ENCODE data around the gene RALGPS1. TPM values are rescaled to one million over a fixed set of nuclear protein-coding genes. Genes with fewer than 3 reads are reported as not detected.
A peak's percentile ranks its signal among the peaks of the same experiment; 100 is the strongest.

RALGPS1 gene
- total RNA-seq, 1 experiment from 2014 or later, result 18.6 TPM

GRCh38 chr9:127176631-127177030 is 262.0 kb downstream of the RALGPS1 start:
- no peak overlapping the region for H2BK12ac ChIP-seq (ENCODE audit: insufficient read length, low read depth, low read length)
- DNase-seq, result peak; percentile 10
- no peak overlapping the region for H3K4me3 Mint-ChIP-seq
- H3K18ac ChIP-seq (ENCODE audit: insufficient read length, low read depth, low read length), result no peak overlapping the region
- no peak overlapping the region for H3K23ac ChIP-seq (ENCODE audit: insufficient read length, low read depth, low read length)
- no peak overlapping the region for H2BK20ac ChIP-seq (ENCODE audit: low read depth, low read length, poor library complexity, severe bottlenecking)
- H3K36me3 Mint-ChIP-seq (ENCODE audit: insufficient read depth in 1 of 3, low read depth in 3 of 3), result peaks cover 0 to 2% (median 0%) of the 10 kb centered on the region in 3 experiments; a peak in 3 of 7 replicates
- H3K9me3 ChIP-seq (ENCODE audit: control insufficient read depth, low read depth, low read length), result no peaks in the 10 kb centered on the region
- no peak overlapping the region for H2BK120ac ChIP-seq (ENCODE audit: low read depth, low read length, poor library complexity, severe bottlenecking)
- H3K9me3 Mint-ChIP-seq, result no peaks in the 10 kb centered on the region
- WGBS (ENCODE audit: extremely low coverage, insufficient read length, low lambda C conversion rate), result no CpG with 5 or more reads among the region's 3 CpGs
- no peaks in the 10 kb centered on the region for H3K27me3 ChIP-seq (ENCODE audit: insufficient read depth, low read length)
- peak overlapping the region in 1 of 3 experiments; percentile 82; a peak in 1 of 7 replicates for H3K27ac Mint-ChIP-seq
- no peak overlapping the region for H4K8ac ChIP-seq (replicated peaks; ENCODE audit: insufficient read length, low read depth, low read length)
- no peak overlapping the region for H2BK5ac ChIP-seq (ENCODE audit: insufficient read length, low read length)
- no peaks in the 10 kb centered on the region for H3K4me1 ChIP-seq (ENCODE audit: insufficient read depth, low read length)
- no peak overlapping the region for H2AFZ ChIP-seq (ENCODE audit: low read length)
- no peaks in the 10 kb centered on the region for H3K23me2 ChIP-seq (ENCODE audit: insufficient read length, low read depth, low read length, poor library complexity, severe bottlenecking)
- H2BK15ac ChIP-seq (ENCODE audit: low read depth, low read length), result no peak overlapping the region
- H4K20me1 ChIP-seq (ENCODE audit: control insufficient read depth, insufficient read depth, insufficient read length), result no peaks in the 10 kb centered on the region
- no peak overlapping the region for H3K4me2 ChIP-seq (ENCODE audit: insufficient read depth, insufficient read length, low read length)
- H3K79me1 ChIP-seq (ENCODE audit: insufficient read depth, low read depth, low read length, poor library complexity, severe bottlenecking), result no peaks in the 10 kb centered on the region
- no peak overlapping the region for H4K91ac ChIP-seq (ENCODE audit: insufficient read length, low read depth, low read length)
- TF ChIP-seq, protein P1, sequence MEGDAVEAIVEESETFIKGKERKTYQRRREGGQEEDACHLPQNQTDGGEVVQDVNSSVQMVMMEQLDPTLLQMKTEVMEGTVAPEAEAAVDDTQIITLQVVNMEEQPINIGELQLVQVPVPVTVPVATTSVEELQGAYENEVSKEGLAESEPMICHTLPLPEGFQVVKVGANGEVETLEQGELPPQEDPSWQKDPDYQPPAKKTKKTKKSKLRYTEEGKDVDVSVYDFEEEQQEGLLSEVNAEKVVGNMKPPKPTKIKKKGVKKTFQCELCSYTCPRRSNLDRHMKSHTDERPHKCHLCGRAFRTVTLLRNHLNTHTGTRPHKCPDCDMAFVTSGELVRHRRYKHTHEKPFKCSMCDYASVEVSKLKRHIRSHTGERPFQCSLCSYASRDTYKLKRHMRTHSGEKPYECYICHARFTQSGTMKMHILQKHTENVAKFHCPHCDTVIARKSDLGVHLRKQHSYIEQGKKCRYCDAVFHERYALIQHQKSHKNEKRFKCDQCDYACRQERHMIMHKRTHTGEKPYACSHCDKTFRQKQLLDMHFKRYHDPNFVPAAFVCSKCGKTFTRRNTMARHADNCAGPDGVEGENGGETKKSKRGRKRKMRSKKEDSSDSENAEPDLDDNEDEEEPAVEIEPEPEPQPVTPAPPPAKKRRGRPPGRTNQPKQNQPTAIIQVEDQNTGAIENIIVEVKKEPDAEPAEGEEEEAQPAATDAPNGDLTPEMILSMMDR (conservative IDR thresholded peaks at IDR 0.05), result no peak
- no peak overlapping the region for H4K5ac ChIP-seq (ENCODE audit: insufficient read length, low read depth, low read length)
- H3K4me1 Mint-ChIP-seq, result peaks cover 0 to 6% of the 10 kb centered on the region in 2 experiments; a peak in 1 of 4 replicates
- no peak overlapping the region for H3K27ac ChIP-seq (ENCODE audit: insufficient read length, low read depth, low read length)
- H3K79me2 ChIP-seq (ENCODE audit: insufficient read depth, low read length), result no peaks in the 10 kb centered on the region
- no peak overlapping the region; the same call in 1 of the 2 replicates for H3K14ac ChIP-seq (ENCODE audit: insufficient read depth, low read length)
- no peak overlapping the region for H3K9ac ChIP-seq (ENCODE audit: extremely low read depth, insufficient read length, low read length)
- no peak overlapping the region for H2AK5ac ChIP-seq (ENCODE audit: insufficient read length, low read length)
- H3K4ac ChIP-seq (ENCODE audit: low read depth, low read length), result no peak overlapping the region
- no peak overlapping the region for H3K56ac ChIP-seq (ENCODE audit: insufficient read length, low read depth, low read length)
- H3K27me3 Mint-ChIP-seq (ENCODE audit: low read depth), result peaks cover 2% of the 10 kb centered on the region; the same call in 1 of the 2 replicates
- H3T11ph ChIP-seq (ENCODE audit: low read length), result no peak overlapping the region

Data from H9 (cell line).